Hepatocyte (in vitro differentiated cells): ENCODE data around the gene GP1BB.

Experiments used
- EZH2 ChIP-seq: fragments of 200-600 bp; sonication (generic); IDR thresholded peaks from 2 replicates; pipeline ENCODE4 v1.6.1; 2016; ENCODE audit warnings: antibody characterized with exemption, mild to moderate bottlenecking, borderline replicate concordance
- TF ChIP-seq, protein P1 (sequence below): fragments of 200-600 bp; sonication (generic); IDR thresholded peaks from 2 replicates; pipeline ENCODE4 v1.5.1; 2016; ENCODE audit warnings: antibody characterized with exemption, mild to moderate bottlenecking; ENCODE audit not compliant: poor library complexity

DNA sequence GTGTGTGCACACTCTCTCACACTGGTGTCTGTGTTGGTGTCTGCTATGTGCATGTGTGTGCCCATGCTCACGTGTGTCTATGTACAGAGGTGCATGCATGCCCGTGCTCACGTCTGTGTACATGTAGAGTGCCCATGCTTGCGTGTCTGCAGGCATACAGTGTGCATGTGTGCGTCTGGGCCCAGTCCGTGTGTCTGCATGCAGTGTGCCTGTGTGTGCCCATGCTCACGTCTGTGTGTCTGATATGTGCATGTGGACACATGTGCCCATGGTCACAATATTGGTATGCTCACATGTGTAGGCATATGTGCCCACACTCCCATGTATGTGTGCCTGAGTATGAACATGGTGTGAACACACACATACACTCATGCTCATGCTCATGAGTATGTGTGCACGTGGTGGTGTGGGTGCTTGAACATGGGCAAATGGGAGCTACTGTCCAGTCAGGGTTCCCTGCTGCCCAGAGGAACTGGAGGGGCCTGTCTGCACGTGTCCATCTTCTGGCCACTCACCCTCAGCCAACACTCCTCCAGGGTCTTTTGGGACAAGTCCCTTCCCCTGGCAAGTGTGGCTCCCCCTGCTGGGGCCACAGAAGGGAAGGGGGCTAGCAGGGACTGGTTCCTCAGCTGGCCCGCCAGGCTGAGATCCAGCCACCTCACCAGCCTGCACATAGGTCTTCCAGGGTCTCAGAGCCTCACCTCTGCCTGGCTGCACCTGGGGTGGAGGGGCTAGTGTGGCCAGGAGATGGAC, 29.9 kb downstream of the GP1BB start:
- TF ChIP-seq, protein P1, sequence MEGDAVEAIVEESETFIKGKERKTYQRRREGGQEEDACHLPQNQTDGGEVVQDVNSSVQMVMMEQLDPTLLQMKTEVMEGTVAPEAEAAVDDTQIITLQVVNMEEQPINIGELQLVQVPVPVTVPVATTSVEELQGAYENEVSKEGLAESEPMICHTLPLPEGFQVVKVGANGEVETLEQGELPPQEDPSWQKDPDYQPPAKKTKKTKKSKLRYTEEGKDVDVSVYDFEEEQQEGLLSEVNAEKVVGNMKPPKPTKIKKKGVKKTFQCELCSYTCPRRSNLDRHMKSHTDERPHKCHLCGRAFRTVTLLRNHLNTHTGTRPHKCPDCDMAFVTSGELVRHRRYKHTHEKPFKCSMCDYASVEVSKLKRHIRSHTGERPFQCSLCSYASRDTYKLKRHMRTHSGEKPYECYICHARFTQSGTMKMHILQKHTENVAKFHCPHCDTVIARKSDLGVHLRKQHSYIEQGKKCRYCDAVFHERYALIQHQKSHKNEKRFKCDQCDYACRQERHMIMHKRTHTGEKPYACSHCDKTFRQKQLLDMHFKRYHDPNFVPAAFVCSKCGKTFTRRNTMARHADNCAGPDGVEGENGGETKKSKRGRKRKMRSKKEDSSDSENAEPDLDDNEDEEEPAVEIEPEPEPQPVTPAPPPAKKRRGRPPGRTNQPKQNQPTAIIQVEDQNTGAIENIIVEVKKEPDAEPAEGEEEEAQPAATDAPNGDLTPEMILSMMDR = no peak
- TF ChIP-seq EZH2 = no peak
